ENCODE measurements around the gene SEC11C. TPM values are rescaled to one million over a fixed set of nuclear protein-coding genes. Genes with fewer than 3 reads are reported as not detected.

SEC11C gene
- total RNA-seq, 1 experiment from 2014 or later, result 53.0 TPM

DNA sequence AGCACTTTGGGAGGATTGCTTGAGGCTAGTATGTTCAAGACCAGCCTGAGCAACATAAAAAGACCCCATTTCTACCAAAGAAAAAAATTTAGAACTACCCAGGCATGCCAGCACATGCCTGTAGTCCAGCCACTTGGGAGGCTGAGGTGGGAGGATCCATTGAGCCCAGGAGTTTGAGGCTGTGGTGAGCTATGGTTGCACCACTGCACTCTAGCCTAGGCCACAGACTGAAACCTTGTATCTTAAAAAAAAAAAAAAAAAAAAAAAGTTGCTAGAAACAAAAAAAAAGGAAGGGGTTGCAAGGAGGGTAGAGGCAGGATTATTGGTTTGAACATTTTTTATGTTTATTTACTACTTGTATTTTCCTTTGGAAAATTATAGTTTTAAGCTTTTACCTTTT, 4.8 kb downstream of the SEC11C start:
- no peak for DNase-seq (ENCODE audit: low read depth)

GRCh38 chr18:59145055-59145454, 5.4 kb downstream of the SEC11C start:
- no peak for DNase-seq (ENCODE audit: low read depth)

DNA sequence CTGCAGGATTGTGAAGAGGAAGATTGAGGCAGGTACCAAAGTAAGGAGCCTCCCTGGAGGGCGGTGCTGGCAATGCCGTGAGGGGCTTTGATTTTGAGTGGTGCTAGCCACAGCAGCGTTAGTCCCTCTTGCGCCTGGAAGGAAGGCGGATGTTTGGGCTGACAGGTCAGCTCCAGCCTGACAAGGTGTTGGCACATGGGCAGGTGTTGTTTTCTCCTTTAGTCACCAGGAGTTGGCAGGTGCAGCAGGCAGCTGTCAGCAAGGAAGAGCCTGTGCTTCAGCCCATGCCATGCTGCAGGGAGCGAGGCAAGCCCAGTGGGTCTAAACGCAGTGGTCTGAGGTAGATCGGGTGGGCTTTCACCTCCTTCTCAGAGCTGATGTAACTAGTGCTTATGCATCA, 8.5 kb downstream of the SEC11C start:
- no peak for DNase-seq (ENCODE audit: low read depth)

GRCh38 chr18:59149007-59149406, 9.3 kb downstream of the SEC11C start:
- no peak for DNase-seq (ENCODE audit: low read depth)

- DNase-seq (ENCODE audit: low read depth), result no peak
Measured at GRCh38 chr18:59149416-59149815, 9.7 kb downstream of the SEC11C start.

DNA sequence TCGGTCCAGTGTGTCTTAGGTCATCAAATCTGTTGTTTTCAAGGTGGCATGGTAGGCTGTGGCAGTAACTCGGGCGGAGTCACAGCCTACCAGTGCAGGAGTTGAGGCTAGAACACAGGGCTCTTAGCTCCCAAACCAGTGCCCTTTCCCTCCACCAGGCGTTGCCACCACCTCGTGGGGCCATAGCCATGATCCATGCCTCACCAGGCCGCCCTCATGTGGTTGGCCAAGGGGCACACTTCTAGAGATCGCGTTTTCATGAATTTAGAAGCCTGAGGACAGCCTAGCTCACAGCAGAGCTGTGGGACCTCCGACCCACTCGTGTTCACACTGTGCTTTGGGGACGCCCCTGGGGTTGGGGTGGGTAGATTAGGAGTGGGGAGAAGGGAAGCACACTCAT, 10.6 kb downstream of the SEC11C start:
- DNase-seq (ENCODE audit: low read depth), result no peak

DNA sequence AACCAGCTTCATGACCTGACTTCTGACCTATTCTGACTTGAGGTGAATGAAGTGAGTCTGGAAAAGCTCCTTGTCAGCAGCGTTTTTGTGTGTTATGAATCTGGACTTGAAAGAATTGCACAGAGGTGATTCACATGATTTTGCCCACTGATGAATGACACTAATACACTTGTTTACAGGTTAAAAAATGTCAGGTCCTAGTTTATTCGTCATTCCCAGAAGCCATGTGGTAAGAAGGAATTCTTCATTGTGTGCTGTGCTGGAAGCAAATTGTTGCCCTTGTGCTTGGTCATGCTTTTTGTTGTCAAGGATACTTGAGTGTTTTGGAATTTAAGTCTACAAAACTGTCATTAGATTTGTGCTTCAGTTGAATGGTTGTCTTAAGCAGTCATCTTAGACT, 15.5 kb downstream of the SEC11C start:
- DNase-seq (ENCODE audit: low read depth), result peak; percentile 100

DNA sequence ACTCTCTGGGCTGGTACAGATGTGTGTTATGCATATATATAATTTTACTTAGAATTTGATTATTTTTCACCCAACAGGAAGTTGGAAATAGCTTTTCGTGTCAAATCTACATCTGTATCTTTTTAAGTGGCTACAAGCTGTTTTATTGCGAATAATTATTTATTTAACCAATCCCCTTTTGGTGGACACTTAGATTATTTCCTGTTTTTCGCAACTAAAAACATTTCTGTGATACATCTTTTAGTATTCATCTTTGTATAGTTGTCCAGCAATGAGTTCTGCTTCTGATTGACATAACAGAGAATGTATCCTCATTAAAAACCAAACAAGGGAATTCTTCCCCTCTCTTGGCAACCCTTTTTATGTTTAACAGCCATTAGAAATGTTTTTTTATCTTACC, 16.6 kb downstream of the SEC11C start:
- no peak for DNase-seq (ENCODE audit: low read depth)

- no peak for DNase-seq (ENCODE audit: low read depth)
Measured at GRCh38 chr18:59159265-59159664, 19.6 kb downstream of the SEC11C start.

- DNase-seq (ENCODE audit: low read depth), result no peak
Measured at GRCh38 chr18:59159986-59160385, 20.3 kb downstream of the SEC11C start.

- DNase-seq (ENCODE audit: low read depth), result no peak
Measured at GRCh38 chr18:59172664-59173249, 33.1 kb downstream of the SEC11C start.

- no peak for DNase-seq (ENCODE audit: low read depth)
Measured at GRCh38 chr18:59177485-59177884, 37.8 kb downstream of the SEC11C start.

DNA sequence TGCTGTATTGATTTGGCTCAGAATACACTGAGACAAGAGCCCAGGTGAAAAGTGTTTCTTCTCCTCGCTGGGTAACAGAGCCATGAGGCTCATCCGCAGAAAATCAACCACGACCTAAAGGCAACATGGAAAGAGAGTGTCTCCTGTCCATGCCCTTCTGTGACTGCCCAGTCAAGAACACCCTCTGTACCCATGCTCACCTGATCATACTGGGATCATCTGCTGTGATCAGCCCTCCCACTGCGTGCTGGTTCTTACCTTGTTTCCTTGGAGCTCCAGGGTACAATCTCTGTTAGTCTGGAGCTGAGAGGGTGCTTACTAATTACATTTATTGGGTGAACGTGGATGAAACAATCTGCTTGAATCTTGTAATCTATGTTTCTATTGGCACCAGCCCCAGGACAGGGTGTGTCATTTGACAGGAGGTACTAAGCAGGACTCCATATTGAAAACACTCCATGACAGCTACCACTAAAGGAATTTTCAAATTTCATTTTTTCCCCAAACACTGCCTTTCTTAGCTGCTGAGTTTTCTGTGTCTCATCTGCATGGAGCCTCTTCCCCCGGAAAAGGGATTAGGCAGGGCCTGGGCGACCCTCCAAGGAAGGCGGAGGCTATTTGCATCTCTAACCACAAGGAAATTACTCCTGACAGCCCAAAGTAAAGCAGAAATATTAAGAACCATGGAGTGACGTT, 40.6 kb downstream of the SEC11C start:
- peak; percentile 63 for DNase-seq (ENCODE audit: low read depth)

DNA sequence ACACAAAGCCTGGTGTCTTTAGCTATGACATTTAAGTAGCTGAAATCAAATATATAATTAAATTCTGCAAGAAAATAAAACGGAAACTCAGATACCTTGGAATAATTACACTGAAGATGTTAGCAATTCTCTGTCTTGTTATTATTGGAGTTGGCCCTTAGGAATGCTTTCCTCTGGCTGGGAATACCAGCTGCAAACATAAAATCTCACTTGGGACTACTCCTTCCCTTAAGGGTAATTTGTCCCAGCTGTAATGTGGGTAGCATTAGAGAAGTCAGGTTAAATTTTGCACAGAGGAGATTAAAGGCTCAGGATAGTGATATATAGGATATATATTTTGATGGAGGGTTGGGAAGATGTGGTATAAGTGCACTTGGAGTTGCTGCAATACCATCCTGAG, 43.0 kb downstream of the SEC11C start:
- no peak for DNase-seq (ENCODE audit: low read depth)

- DNase-seq (ENCODE audit: low read depth), result no peak
Measured at GRCh38 chr18:59189008-59189407, 49.3 kb downstream of the SEC11C start.

GRCh38 chr18:59189746-59190145, 50.1 kb downstream of the SEC11C start:
- no peak for DNase-seq (ENCODE audit: low read depth)

DNA sequence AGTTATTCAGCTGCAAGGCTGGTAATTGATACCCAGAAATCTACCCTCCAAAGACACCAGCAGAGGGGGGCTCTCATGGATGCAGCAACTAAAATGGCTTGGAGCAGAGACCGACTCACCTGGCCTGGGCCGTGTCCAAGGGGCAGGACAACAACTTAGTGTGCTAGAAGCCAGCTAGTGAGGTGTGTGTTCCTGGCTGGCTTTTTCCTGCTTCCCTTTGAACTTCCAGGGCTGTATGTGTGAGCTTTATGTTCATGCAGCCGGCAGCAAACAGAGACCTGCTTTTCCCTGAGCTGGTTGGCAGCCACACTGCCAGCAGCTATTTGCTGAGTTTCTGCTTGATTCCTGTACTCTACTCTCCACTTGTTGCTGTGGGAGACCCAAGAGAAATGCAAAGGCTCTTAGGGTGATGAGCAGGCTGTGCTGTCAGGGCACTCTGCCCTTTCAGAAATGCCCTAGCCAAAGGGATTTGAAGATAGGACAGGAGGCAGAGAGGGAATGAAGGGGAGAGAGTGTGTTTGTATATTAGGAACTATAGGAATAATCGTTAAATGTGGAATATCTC, 56.6 kb downstream of the SEC11C start:
- DNase-seq (ENCODE audit: low read depth), result no peak

- no peak for DNase-seq (ENCODE audit: low read depth)
Measured at GRCh38 chr18:59197636-59198035, 58.0 kb downstream of the SEC11C start.

DNA sequence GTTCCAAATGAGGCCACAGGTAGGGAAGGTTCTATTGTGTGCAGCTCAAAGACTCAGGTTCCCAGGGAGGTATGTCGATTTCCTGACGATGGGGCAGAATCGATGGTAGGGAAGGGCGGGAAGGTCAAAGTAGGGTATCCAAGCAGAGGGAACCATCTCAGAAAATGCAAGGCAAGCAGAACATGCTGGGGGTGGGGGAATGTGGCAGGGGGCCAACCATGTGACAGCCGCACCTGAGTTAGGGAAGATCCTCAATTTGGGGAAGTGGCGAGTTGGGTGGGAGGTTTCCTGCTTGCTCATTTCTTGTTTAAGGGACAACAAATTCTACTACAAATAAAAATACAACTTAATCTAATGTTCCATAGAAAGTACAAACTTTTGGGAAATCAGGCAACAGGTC, 58.5 kb downstream of the SEC11C start:
- no peak for DNase-seq (ENCODE audit: low read depth)

DNA sequence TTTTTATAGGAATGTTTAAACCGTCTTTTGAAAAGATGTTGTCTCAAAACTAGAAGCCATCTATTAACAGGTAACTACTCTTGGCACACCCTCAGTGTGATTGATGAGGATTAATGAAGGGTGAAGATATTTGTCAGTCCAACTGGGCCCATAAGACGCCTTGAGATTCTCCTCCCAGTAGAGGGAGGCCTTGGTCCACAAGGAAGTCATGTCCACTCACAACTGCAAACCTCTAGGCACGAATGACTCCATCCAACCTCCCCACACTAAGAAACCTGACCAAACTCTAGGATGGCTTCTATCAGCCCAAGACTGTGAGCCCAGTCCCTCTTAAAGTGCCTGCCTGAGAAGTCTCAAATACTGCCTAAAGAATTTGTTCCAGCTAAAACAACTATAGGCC, 61.1 kb downstream of the SEC11C start:
- peak; percentile 60 for DNase-seq (ENCODE audit: low read depth)

- DNase-seq (ENCODE audit: low read depth), result peak; percentile 18
Measured at GRCh38 chr18:59202258-59202820, 62.7 kb downstream of the SEC11C start.

DNA sequence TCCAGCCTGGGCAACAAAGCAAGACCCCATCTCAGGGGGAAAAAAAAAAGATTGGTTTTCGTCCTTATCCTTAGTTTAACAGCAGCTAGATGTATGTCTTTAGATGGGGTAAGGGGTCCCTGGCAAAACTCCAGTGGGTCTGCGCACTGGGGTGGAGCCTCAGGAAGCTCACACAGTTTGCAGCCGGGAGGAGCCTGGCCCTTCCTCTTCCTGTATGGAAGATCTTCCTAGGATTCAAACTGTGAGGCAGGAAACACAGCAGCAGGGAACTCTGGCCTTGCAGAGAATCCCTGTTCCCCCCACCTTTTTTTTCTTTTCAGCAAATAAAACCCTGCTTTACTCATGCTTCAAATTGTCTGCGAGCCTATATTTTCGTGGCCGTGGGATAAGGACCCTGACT, 67.8 kb downstream of the SEC11C start:
- DNase-seq (ENCODE audit: low read depth), result no peak

All from M059J (cell line).